ENCODE results near the gene SYNPO2L.

SYNPO2L gene

GRCh38 chr10:73614720-73615119, 41.1 kb downstream of the SYNPO2L start:
- no peak for DNase-seq

DNA sequence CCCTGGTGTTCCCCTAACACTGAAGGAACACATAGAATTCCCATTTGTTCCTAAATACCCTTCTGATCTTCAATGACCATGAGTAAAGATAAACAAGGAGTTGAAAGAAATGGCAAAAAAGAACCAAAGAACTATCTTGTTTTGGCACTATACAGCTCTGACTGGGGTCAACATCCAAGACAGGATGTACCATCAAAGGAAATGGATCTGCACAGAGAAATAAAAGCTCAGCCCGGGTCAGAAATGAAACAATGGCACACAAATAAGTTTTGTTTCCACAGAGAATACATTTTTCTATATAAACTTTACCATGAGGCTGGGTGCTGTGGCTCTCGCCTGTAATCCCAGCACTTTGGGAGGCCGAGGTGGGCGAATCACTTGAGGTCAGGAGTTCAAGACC, 46.7 kb downstream of the SYNPO2L start:
- DNase-seq, result no peak

DNA sequence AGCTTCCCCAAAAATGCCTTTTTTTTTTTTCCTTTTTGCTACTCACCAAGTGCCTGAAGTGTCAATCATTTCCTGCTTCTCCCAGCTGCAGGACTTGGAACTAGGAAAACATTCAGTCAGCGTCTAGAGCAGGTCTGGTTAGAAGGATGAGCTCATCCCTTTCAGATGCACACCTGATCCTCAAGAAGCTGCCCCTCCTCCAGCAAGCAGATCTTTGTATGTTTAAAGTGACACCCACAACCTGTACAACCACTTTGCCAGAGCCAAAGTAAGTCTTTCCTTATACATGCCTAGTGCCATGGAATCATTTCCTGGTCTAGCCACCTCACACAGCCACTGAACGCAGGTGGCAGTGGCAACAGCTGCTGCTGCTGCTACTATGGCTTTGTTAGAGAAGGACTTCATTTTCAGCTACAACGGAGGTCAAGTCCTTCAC, 54.3 kb downstream of the SYNPO2L start:
- DNase-seq, result peak; percentile 34

- no peak for DNase-seq
These were observed 58.5 kb downstream of the SYNPO2L start for GRCh38 chr10:73597346-73597745.

All from NCI-H2171 treated with DMSO at 0.1 percent for 48 hours (cell line).